ENCODE results near the gene CES2. TPM values are rescaled to one million over a fixed set of nuclear protein-coding genes. Genes with fewer than 3 reads are reported as not detected.
A peak's percentile ranks its signal among the peaks of the same experiment; 100 is the strongest.
"Not testable (repeated sequence)": the region's sequence is repeated elsewhere in the genome, so short reads cannot be mapped to it uniquely, and the experiment has no call there.

CES2 gene
- total RNA-seq, 1 donor from 2014 or later = 35.8 TPM

GRCh38 chr16:66895999-66896398 is 39.3 kb upstream of the CES2 start:
- Histone ChIP-seq H3K4me1 (peaks cover 24% of the 10 kb centered on the region), H3K27me3 (no peaks in the 10 kb centered on the region), H3K27ac (no peak overlapping the region), H3K4me3 (no peak overlapping the region), H3K36me3 (no peaks in the 10 kb centered on the region), H3K9me3 (no peaks in the 10 kb centered on the region)
- no peak for TF ChIP-seq CTCF (IDR thresholded peaks at IDR 0.05)
- intact Hi-C loops (cut with DNase I) = no loop called here
- DNase-seq (no peak), ATAC-seq (no peak)

GRCh38 chr16:66896682-66897081 is 38.6 kb upstream of the CES2 start:
- H3K4me3 ChIP-seq; H3K27ac ChIP-seq; intact Hi-C loops (cut with DNase I); H3K27me3 ChIP-seq; H3K9me3 ChIP-seq; ATAC-seq; H3K36me3 ChIP-seq; DNase-seq: not testable (repeated sequence)
- peaks cover 24% of the 10 kb centered on the region for H3K4me1 ChIP-seq

GRCh38 chr16:66898207-66898606 is 37.1 kb upstream of the CES2 start:
- no peak for DNase-seq
- H3K4me1 ChIP-seq = peaks cover 24% of the 10 kb centered on the region
- no peak for TF ChIP-seq CTCF (IDR thresholded peaks at IDR 0.05)
- no peaks in the 10 kb centered on the region for H3K27me3 ChIP-seq
- ATAC-seq = no peak
- peak overlapping the region; percentile 73 for H3K27ac ChIP-seq
- H3K9me3 ChIP-seq = no peaks in the 10 kb centered on the region
- no peaks in the 10 kb centered on the region for H3K36me3 ChIP-seq
- H3K4me3 ChIP-seq = no peak overlapping the region
- intact Hi-C loops (cut with DNase I) = no loop called here

- no peak for ATAC-seq
- intact Hi-C loops (cut with DNase I) = no loop called here
- peaks cover 28% of the 10 kb centered on the region for H3K4me1 ChIP-seq
Observed at GRCh38 chr16:66898933-66899309, 36.4 kb upstream of the CES2 start.

GRCh38 chr16:66899310-66899944 is 35.9 kb upstream of the CES2 start:
- no peak for TF ChIP-seq CTCF (IDR thresholded peaks at IDR 0.05)
- Histone ChIP-seq H3K27ac (peak overlapping the region; percentile 73), H3K9me3 (no peaks in the 10 kb centered on the region), H3K4me3 (no peak overlapping the region), H3K27me3 (no peaks in the 10 kb centered on the region), H3K4me1 (peaks cover 28% of the 10 kb centered on the region), H3K36me3 (no peaks in the 10 kb centered on the region)
- DNase-seq = no peak
- no peak for ATAC-seq
- intact Hi-C loops (cut with DNase I) = no loop called here

More at GRCh38 chr16:66898933-66899309, 36.4 kb upstream of the CES2 start:
- no peak for DNase-seq
- Histone ChIP-seq H3K27me3 (no peaks in the 10 kb centered on the region), H3K9me3 (no peaks in the 10 kb centered on the region), H3K4me3 (no peak overlapping the region), H3K36me3 (no peaks in the 10 kb centered on the region), H3K27ac (peak overlapping the region; percentile 73)
- no peak for TF ChIP-seq CTCF (IDR thresholded peaks at IDR 0.05)

- Histone ChIP-seq H3K4me3 (no peak overlapping the region), H3K27ac (peak overlapping the region; percentile 73), H3K9me3 (no peaks in the 10 kb centered on the region), H3K36me3 (no peaks in the 10 kb centered on the region), H3K4me1 (peaks cover 35% of the 10 kb centered on the region), H3K27me3 (no peaks in the 10 kb centered on the region)
- intact Hi-C loops (cut with DNase I) = no loop called here
- TF ChIP-seq CTCF (IDR thresholded peaks at IDR 0.05) = no peak
- peak; percentile 49 for ATAC-seq
- peak; percentile 87 for DNase-seq
Observed at GRCh38 chr16:66899945-66900710, 35.2 kb upstream of the CES2 start.
